GM19468 (cell line): ENCODE results near the gene AQP12A.

Experiments used
- ATAC-seq: cut with Tn5 transposase; IDR thresholded peaks from one replicate; pipeline ENCODE4 v1.9.1; 2021; ENCODE audit warnings: mild to moderate bottlenecking, moderate library complexity, moderate number of reproducible peaks; ENCODE audit not compliant: unreplicated experiment; ENCODE audit errors: extremely low read depth

The AQP12A gene

DNA sequence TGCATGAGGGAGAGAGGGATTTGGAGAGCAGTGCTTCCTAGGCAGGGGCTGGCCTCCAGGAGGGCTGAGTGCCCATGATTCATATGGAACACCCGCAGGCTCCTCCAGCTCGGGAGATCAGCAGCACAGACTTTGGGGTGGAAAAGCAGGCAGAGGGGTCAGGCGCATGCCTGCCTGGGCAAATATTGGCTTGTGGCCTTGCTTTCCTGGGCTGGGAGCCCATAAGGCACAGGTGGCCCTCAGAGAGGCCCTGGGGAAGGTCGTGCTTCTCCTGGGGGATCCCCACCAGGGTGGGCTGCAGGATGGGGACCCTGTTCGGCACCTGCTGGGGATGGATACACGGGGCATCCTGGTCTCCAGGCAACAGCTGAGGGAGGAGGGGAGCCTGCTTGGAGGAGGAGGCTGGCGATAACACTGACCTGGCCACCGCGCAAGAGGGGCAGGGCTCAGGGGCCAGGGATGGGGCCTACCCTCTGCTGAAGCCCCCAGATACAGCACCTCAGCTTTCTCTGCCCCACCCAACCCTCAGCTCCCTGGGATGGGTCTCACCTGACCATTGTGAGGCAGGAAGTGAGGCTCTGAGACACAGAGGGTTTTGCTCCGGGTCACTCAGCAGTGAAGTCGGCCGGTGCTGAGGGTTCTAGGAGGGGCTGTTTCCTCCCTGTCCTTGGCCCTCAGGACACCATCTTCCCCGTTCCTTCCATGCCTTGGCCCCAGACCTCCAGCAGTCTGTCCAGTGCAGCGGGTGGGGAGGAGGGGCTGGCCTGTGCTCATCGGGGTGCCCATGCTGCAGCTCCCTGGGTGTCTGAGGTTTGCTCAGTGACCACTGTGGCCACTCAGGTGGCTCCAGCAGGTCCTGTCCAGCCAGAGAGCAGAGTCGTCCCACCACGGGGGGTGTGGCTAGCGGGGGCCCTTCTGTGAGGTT is 12.0 kb downstream of the AQP12A start:
- ATAC-seq = no peak

DNA sequence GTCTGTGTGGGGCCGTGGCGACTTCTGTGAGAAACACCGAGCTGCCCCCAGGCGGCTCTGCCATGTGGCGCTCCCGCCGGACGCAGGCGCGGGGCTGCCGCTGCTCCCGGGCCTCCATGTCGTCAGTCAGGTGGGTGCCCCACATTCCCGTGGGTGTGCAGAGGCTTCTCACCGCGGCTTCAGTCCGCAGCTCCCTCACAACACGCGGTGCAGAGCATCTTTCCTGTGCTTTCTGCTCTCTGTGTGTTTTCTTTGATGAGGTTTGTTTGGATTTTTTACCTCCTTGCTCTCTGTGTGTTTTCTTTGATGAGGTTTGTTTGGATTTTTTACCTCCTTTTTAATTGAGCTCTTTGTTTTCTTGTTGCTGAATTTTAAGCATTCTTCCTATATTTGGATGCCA is 13.0 kb downstream of the AQP12A start:
- ATAC-seq = no peak

DNA sequence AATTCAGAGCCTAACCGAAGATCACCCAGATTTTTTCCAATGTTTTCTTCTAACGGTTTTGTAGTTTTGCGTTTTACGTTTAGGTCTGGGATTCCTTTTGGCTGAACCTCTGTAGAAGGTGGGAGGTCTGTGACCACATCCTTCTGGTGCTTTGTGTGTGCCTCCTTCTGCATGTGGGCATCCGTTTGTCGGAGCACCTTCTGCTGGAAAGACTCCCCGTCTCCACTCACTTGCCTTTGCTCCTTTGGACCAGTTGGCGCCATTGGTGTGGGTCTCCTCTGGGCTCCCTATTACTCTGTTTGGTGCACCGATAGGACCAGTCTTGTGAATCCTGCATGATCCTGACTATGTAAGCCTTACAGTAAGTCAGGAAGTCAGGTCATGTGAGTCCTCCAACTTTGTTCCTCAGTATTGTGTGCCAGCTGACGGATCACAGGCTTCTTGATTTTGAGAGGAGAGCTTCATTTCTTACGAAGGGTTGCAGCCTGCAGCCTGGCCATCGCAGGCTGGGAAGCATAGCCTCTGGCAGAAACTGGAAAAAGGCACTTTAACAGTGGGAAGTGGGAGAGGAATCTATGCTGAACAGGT is 13.6 kb downstream of the AQP12A start:
- ATAC-seq = no peak

DNA sequence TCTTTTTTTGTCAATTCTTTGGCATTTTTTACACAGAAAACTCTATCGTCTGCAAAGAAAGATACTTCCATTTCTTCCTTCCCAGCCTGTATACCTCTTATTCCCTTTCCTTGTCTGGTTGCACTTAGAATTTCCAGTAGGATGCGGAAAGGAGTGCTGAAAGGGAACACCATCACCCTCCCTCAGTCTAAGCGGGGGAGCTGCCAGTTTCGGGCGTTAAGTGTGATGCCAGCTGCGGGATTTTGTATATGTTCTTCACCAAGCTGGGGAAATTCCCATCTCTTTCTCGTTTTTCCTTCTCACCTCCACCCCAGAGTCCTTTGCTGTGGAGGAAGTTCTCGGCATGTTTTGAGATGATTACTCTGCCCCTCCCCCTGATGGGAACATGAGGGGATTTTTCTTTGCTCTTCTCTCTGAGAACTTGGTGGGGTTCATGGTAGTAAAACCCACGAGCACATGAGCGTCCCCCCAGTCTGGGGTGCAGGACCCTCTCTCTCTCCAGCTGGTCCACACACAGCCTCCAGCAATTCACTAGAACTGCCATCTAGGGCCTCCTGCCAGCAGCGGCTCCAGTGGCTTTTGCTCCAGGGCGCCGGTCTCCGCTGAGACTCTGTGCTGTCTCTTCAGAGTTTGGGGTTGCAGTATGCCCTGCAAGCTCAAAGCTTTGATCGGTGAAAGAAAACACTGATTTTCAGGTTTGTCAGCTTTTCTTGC is 15.5 kb downstream of the AQP12A start:
- no peak for ATAC-seq

DNA sequence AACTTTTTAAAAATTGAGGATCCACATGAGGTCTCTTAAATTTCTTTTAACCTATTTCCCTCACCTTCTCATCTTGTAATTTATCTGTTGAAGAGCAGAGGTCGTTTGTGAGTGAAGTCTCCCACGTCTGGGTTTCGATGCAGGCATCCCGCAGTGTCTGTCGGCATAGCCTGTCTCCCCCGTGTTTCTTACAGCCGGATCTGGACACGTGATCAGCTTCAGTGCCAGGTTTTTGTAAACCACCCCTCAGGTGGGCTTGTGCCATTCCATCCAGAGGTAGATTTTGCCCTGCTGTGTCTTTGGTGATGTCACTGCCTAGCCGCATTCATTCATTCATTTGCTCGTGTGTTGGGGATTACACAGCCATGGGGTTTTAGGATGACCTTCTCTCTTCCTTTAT is 16.2 kb downstream of the AQP12A start:
- ATAC-seq = no peak

DNA sequence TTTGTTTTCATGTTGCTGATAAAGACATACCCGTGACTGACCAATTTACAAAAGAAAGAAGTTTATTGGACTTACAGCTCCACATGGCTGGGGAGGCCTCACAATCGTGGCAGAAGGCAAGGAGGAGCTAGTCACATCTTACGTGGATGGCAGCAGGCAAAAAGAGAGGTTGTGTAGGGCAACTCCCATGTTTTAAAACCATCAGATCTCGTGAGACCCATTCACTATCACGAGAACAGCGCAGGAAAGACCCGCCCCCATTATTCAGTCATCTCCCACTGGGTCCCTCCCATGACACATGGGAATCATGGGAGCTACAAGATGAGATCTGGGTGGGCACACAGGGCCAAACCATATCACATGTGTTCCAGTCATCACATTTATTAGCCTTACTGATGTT is 16.8 kb downstream of the AQP12A start:
- ATAC-seq = no peak

DNA sequence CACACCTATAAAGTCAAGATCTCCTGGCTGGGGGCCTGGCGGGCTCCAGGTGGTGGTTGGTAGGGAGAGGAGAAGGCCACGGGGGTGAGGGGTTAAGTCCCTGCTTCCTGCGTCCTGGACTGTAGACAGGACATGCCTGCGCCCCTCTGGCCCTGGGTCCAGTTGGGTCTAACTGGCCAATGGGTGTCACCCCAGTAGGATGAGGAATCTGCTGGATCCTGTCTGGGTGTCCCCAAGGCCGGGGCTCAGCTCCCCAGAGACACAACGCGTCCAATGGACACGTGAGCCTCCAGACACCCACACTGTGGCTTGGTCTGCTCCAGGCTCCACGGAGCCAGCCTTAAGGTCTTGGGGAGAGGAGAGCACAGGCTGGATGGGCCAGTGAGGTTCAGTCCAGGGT is 19.6 kb downstream of the AQP12A start:
- no peak for ATAC-seq

DNA sequence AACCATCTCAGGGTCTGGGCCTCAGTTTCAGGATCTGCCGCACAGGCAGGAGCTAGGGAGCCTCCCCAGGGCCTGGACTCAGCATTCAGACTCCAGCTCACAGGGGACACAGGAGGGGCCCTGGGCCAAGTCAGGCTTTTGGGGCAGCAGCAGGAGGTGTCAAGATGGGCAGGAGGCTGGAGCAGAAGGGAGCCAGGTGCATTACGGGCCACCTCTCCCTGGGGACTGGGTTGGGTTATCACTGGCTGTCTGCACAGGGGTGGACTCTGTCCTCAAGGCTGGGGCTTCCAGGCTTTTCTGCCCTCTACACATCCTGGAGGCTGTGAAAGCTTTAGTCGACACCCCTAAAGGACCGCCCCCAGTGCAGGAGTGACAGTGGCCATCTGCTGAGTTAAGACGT is 20.0 kb downstream of the AQP12A start:
- no peak for ATAC-seq

DNA sequence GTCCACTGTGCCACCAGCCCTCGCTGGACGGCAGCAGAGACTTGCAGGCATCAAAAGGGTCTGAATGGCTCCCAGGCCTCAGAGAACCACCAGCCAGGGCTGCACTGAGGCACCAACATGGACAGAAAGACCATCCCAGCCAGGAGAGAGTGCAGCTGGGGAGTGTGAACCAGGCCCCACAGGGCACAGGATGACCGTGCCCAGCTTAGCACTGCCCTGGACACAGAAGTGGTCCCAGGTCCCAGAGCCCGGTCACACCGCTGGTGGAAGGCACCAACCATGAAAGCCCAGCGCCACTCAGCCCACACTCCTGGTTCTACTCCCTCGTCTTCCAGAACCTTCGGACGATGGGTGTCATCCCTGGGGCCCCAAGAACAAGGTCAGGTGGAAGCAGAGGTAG is 20.5 kb downstream of the AQP12A start:
- ATAC-seq = no peak

DNA sequence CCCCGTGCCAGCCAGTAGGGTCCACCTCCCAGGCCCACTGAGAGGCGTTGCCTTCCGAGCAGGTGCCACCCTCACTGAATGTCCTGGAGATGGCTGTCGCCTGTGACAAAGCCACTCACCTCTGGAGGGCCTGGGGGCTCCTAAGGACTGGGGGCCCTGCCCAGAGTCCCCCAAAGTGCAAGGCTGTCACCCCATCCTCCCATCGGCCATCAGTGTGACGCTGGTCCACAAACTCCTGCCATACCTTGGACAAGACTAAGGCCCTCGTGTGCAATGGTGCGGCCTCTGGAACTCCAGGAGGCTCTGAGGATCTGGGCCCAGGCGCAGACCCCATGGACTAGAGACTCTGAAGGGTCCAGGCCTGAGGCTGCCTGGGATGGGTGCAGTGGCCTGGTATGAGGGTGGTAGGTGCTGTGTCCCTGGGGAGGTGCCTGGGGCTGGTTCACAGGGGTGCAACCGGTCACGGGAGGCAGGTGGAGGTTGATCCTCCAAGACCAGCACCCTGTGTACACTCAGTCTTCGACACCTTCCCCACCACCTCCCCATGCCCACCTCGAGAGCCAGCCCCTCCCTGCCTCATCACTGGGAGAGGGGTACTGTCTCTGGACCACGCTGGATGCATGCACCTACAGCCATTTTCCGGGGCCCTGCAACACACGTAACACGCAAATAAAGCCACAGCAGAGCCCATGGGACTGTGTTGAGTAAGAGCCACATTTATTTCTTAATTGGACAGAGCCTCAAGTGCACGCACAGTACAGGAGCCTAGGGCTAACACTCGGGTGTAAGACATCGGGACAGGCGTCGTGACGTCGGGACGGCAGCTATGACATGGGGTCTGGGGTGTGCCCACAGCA is 21.6 kb downstream of the AQP12A start:
- ATAC-seq = no peak

DNA sequence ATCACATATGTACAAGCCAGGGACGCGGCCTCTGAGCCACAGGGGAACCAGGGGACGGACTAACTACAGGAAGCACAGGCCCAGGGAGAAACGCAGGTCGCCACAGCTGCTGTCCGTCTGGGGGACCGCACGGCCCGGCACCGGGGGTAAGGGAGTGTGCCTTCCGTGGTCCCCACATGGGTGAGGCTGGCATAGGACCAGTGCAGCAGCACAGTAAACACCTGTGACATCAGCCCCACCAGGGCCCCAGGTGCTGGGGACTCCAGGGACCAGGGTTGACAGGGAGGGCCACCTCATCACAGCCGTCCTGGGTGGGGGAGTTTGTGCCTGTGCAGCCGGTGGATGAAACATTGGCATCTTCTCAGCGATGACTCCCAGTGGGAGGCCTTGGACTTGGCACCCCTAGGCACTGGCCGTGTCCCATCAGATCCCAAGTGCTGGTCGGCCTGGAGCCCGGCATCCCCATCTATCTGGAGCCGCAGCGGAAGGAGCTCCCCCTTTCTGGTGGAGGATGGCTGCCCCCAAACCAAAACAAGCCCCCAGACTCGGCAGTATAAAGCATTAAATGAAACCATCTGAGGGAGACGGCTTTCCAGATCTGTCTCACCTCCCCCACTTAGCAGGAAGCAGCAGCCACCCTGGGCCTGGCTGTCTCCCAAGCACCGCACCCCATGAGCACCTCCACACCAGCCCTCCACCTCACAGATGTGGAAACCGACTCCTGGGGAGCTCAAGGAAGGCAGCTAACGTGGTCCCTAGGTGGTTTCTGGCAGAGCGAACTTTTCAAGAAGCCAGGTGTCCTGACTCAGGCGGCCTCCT is 22.5 kb downstream of the AQP12A start:
- no peak for ATAC-seq

DNA sequence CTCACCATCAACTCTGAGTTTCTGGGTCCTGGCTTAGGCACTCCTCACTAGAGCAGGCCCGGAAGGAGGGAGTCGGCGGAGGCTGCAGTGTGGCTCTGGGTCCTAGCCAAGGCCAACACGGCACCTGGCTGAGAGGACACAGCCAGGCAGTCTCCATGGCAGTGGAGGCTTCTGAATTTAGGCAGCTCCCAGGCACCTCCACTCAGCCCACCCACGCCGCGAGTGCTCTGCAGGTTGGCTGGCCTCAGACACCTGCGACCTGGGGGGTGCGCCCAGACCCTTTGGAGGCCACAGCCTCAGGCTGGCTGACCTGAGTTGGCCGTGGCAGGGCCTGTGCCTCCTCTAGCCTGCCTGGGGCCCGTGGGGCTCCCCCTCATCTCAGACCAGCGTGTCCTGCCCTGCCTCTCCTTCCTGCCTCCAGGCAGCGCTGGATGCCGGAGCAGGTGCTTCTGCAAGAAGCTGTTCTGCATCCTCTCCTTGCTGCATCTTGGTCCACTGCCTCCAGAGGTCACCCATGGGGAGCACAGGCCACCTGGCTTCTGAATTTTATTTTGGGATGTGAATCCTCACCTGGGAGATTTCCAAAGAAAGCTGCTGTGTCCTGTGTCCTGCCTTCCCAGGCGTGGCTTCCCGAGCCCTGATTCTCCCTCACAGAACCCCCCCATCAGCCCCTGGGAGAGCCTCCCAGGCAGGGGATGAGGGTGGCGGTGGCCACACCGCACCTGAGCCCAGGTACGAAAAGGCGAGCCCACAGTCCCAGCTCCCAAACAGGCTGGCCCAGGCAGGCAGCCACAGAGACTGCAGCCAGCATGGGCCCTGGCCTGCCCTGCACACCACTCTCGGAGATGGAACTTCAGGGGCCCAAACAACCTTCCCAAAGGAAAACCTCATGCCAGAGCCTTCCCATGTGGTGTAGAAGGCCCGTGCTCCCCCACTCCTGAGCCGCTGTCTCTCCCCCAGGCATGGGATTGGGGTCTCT is 23.4 kb downstream of the AQP12A start:
- ATAC-seq = no peak

DNA sequence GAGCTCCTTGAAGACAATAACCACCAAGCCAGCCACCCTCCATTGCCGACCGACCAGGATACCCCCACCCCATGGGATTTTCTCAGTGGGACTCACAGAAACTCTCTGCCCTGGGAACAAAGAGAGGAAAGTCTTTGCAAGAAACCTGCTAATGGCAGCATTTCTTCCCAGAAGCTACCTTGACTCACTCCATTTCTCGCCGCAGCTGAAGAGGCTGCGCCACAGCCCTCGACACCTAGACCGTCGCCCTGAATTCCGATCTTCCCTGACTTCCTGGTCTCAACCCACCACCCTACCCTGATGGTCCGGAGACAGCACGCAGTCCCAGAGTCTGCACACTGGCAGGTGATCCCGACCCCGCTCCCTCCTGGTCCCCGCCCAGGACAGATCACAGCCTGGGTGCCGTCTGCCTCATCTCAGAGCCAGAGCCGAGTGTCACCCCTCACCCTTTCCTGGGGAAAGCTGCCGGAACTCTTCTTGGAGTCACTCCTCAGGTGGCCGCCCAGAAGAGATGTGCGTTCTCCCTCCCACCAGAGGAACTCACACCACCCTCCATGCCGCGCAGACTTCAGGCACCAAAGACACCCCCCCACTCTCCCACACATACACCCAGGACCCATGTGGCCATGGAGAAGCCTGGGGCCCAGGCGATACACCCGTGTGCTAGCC is 24.6 kb downstream of the AQP12A start:
- no peak for ATAC-seq

DNA sequence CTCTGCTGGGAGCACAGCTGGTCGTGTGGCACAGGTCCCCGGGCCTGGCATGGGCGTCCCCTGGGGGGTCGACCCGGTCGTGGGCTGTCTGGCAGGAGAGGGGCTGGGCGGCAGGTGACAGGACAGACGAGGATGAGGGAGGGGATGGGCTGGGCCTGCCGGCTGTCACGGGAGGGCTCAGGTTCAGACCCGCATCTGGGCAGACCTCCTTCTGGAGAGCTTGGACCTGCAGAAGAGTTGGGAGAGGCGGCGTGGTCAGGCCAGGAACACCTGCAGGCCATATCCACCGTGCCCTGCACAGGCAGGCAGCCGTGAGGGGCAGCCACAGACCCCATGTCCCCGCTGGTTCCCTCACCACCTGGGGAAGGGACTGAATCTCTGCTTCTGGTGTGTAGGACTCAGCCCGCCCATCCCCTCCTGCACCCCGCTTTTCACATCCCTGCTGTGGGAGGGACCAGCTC is 25.5 kb downstream of the AQP12A start:
- ATAC-seq = no peak

DNA sequence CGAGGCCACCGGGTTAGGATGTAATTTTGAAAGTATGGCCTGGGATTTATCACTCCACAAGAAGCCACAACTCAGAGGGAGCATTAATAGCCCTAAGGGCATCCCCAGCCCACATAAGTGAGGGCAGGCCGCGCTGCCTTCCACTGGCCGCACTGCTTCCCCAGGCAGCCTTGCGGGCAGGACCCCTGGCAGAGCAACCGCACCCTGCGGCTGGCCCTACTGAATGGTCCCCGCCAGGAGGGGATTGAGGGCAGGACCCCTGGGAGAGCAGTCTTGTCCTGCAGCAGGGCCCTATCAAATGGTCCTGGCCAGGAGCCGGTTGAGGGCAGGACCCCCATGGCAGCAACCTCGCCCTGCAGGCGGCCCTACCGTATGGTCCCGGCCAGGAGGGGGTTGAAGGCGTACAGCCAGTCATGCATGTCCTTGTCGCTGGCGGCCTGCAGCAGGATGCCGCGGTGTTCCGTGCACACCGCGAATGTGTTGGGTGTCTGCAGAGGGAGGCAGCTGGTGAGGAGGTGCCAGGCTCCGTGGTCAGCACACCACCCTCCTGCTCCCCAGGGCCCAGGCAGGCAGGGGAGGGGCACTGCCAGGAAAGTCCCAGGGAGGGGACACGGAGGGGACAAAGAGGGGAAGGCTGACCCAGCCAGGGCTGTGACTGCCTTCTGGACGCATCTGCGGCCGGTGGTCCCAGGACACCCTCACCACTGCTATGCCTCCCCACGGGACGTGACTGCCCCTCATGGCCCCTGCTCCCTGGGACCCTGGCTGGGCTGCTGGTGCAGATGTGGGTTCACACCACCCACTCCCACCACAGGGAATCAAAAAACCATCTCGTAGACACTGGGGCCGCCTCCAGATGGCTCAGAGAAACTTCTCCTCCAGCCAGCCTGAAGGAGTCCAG is 26.3 kb downstream of the AQP12A start:
- no peak for ATAC-seq

DNA sequence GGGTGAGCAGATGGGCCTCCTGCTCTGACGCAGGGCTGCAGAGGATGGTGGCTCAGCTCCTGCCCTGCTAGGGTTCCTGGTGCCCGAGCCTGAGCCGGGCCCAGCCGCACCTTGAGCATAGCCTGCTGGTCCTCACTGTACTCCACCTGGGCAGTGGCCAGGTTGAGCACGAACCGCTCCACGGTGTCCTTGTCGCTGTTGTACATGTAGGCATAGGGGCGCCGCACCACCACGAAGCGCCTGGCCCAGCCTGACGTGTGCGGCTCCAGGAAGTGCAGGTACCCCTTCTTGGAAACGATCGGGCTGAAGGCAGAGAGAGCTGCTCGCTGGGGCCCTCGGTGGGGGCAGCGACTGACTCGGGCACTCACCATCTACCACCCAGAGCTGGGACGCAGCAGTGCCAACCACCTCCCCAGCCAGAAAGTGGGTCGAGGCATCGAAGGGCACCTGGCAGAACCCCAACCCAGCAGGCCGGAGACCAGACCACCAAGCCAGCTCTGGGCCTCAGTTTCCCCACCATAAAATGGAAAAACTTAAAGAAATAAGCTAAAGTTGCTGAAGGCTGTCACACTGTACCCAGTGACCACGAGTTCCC is 27.3 kb downstream of the AQP12A start:
- no peak for ATAC-seq
